HG02885 (cell line): ENCODE data around the gene USP49.

Experiments
- ATAC-seq: cut with Tn5 transposase; IDR thresholded peaks from one replicate; pipeline ENCODE4 v1.9.1; 2021; ENCODE audit warnings: mild to moderate bottlenecking; ENCODE audit not compliant: unreplicated experiment, poor library complexity

The USP49 gene

DNA sequence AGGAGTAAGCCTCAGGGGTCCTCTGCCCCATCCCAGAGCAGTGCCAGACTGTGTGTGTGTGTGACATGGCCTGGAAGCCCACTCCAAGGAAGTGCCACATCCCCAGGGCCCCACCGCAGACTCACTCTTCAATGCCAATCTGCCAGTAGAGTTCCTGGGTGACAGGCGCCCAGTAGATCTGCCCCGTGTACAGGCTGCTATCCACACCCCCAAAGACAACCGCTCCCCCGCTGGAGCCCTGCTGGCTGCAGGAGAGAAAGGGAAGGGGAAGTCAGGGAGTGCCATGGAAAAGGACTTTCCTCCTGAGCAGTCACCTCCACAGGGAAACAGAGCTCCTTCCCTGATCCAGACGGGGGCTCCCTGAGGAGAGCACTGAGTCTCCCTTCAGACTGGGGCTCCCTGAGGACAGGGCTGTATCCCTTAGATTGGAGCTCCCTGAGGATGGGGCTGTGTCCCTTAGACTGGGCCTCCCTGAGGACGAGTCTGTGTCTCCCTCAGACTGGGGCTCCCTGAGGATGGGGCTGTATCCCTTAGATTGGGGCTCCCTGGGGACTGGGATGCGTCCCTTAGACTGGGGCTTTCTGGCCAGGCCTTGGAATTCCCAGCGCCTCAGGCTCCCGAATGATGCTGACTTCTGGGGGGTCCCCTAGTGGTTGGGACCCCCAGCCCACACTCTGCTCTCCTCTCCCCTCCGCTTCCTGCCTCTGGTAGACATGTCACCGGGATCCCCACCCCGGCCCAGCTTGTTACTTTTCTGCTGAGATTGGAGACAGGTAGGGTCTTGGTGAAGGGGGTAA, 154.6 kb downstream of the USP49 start:
- no peak for ATAC-seq
